Liver (tissue), 9 donors: ENCODE results near the gene CHTF18. TPM values are rescaled to one million over a fixed set of nuclear protein-coding genes. Genes with fewer than 3 reads are reported as not detected.
A peak's percentile ranks its signal among the peaks of the same experiment; 100 is the strongest.

Source experiments
- DNase-seq: peaks from one replicate; pipeline ENCODE4 v3.0.0-alpha.2; 2017; ENCODE audit warnings: low spot score
- H3K27ac ChIP-seq, 2 donors: one replicate each; pipeline ENCODE4 v1.7.0; 2013; ENCODE audit warnings: inconsistent platforms in 2 of 2, low read length in 2 of 2, control low read depth in 1 of 2, low read depth in 1 of 2, mild to moderate bottlenecking in 1 of 2
- H3K27me3 ChIP-seq, 4 donors: one replicate each; pipeline versions ENCODE4 v1.6.1 to v1.7.0; 2013; ENCODE audit warnings: low read length in 3 of 4, inconsistent platforms in 1 of 4, mild to moderate bottlenecking in 1 of 4, moderate library complexity in 1 of 4; ENCODE audit not compliant: control insufficient read depth in 4 of 4, insufficient read depth in 4 of 4
- H3K36me3 ChIP-seq, 4 donors: one replicate each; pipeline versions ENCODE4 v1.6.1 to v1.7.0; 2013; ENCODE audit warnings: low read length in 3 of 4, mild to moderate bottlenecking in 3 of 4, low read depth in 1 of 4, moderate library complexity in 1 of 4; ENCODE audit not compliant: control insufficient read depth in 4 of 4, insufficient read depth in 3 of 4
- H3K4me1 ChIP-seq, 4 donors: one replicate each; pipeline versions ENCODE4 v1.6.1 to v1.7.0; 2013; ENCODE audit warnings: low read length in 3 of 4, mild to moderate bottlenecking in 3 of 4, moderate library complexity in 1 of 4; ENCODE audit not compliant: control insufficient read depth in 4 of 4, insufficient read depth in 4 of 4
- H3K4me3 ChIP-seq, 3 donors: one replicate each; pipeline versions ENCODE4 v1.6.1 to v1.7.0; 2013; ENCODE audit warnings: low read length in 3 of 3, control low read depth in 1 of 3, low read depth in 1 of 3, mild to moderate bottlenecking in 1 of 3
- H3K9ac ChIP-seq, 2 donors: one replicate each; pipeline ENCODE4 v1.7.0; 2013; ENCODE audit warnings: low read length in 2 of 2, mild to moderate bottlenecking in 2 of 2, moderate library complexity in 2 of 2, control low read depth in 1 of 2, low read depth in 1 of 2
- H3K9me3 ChIP-seq, 4 donors: one replicate each; pipeline versions ENCODE4 v1.6.1 to v1.7.0; 2013; ENCODE audit warnings: low read length in 3 of 4; ENCODE audit not compliant: control insufficient read depth in 4 of 4
- EGR1 ChIP-seq, 2 donors: IDR thresholded peaks; 2 replicates each; pipeline ENCODE4 v1.6.1; 2016 to 2018; ENCODE audit warnings: antibody characterized with exemption in 2 of 2, low read depth in 2 of 2
- FOXA2 ChIP-seq: IDR thresholded peaks from 2 replicates; pipeline ENCODE4 v1.6.1; 2016; ENCODE audit warnings: antibody characterized with exemption
- GABPA ChIP-seq, 2 donors: IDR thresholded peaks in 1 of 2; conservative IDR thresholded peaks in 1 of 2; 2 replicates each; pipeline ENCODE4 v1.6.1; 2016; ENCODE audit warnings: antibody characterized with exemption in 2 of 2, mild to moderate bottlenecking in 1 of 2, moderate library complexity in 1 of 2
- HNF4A ChIP-seq, 2 donors: conservative IDR thresholded peaks; 2 replicates each; pipeline ENCODE4 v1.6.1; 2016; ENCODE audit warnings: antibody characterized with exemption in 2 of 2, mild to moderate bottlenecking in 2 of 2
- JUND ChIP-seq, 2 donors: IDR thresholded peaks; 2 replicates each; pipeline ENCODE4 v1.6.1; 2016; ENCODE audit warnings: antibody characterized with exemption in 2 of 2
- NR2F2 ChIP-seq: IDR thresholded peaks from 2 replicates; pipeline ENCODE4 v1.6.1; 2016; ENCODE audit warnings: antibody characterized with exemption
- RAD21 ChIP-seq, 2 donors: IDR thresholded peaks; 2 replicates each; pipeline ENCODE4 v1.6.1; 2016; ENCODE audit warnings: antibody characterized with exemption in 2 of 2, mild to moderate bottlenecking in 2 of 2
- REST ChIP-seq: IDR thresholded peaks from 2 replicates; pipeline ENCODE4 v1.6.1; 2016; ENCODE audit warnings: antibody characterized with exemption, mild to moderate bottlenecking
- RXRA ChIP-seq, 2 donors: IDR thresholded peaks; 2 replicates each; pipeline ENCODE4 v1.6.1; 2017 to 2018; ENCODE audit warnings: antibody characterized with exemption in 2 of 2, mild to moderate bottlenecking in 1 of 2
- TAF1 ChIP-seq: conservative IDR thresholded peaks from 2 replicates; pipeline ENCODE4 v1.6.1; 2016; ENCODE audit warnings: antibody characterized with exemption, mild to moderate bottlenecking
- YY1 ChIP-seq: IDR thresholded peaks from 2 replicates; pipeline ENCODE4 v1.6.1; 2016; ENCODE audit warnings: antibody characterized with exemption, mild to moderate bottlenecking
- ZBTB33 ChIP-seq: IDR thresholded peaks from 2 replicates; pipeline ENCODE4 v1.6.1; 2016; ENCODE audit warnings: antibody characterized with exemption
- WGBS: extraction: QIAGEN DNeasy Blood & Tissue Kit; methylation state at CpG from one replicate; pipeline ENCODE4 v1.1.7; 2013; 5-methylcytosine and 5-hydroxymethylcytosine counted together
- polyA plus RNA-seq, 2 donors: library from polyadenylated mRNA; stranded (reverse) in 1 of 2; unstranded in 1 of 2; fragments of 200-250 nt in 1 of 2; fragments of >200 nt in 1 of 2; fragmentation: Nextera tagmentation in 1 of 2; extraction: Ambion mirVana in 1 of 2; gene quantifications; one replicate each; pipeline versions ENCODE4 v1.2.1 to v1.2.3, GENCODE V29; 2013 to 2015
- total RNA-seq, 2 donors: library from RNA; depleted of rRNA; stranded (reverse); fragments of >200 nt; gene quantifications; one replicate each; pipeline ENCODE4 v1.2.3, GENCODE V29; 2014
- TF ChIP-seq, protein P1 (sequence below): fragments of 150-350 bp; IDR thresholded peaks from 2 replicates; pipeline ENCODE4 v1.5.1; 2017; ENCODE audit warnings: improper control_type of control experiment, low read depth, low read length; ENCODE audit not compliant: missing input control
- donor health status: healthy.
- donor health status: healthy.
- donor health status: healthy.
- donor health status: healthy.
- donor health status: healthy.

CHTF18 gene
- total and polyA plus RNA-seq, 4 donors = 1.7 to 15.6 (median 3.9) TPM

GRCh38 chr16:808085-808386, 19.6 kb downstream of the CHTF18 start:
- Histone ChIP-seq H3K4me3 (peak overlapping the region; percentile 44 to 89 (median 63)), H3K27me3 (peaks cover 0 to under 1% (median 0%) of the 10 kb centered on the region in 4 donors), H3K36me3 (no peaks in the 10 kb centered on the region), H3K27ac (no peak overlapping the region), H3K9me3 (no peaks in the 10 kb centered on the region), H3K4me1 (peaks cover 0 to 10% (median 5%) of the 10 kb centered on the region in 4 donors), H3K9ac (no peak overlapping the region)
- no peak for DNase-seq
- WGBS = 28% methylated on average over 19 of the region's 19 CpGs
- TF ChIP-seq TAF1 = no peak
- no peak for TF ChIP-seq EGR1 (IDR thresholded peaks at IDR 0.05; ENCODE audit: low read depth in 2 of 2)
- TF ChIP-seq JUND (IDR thresholded peaks at IDR 0.05) = no peak
- TF ChIP-seq GABPA (IDR thresholded peaks at IDR 0.05 in 1 of 2, conservative IDR thresholded peaks at IDR 0.05 in 1 of 2) = no peak
- TF ChIP-seq NR2F2 = no peak

- peaks cover 0 to 4% (median under 1%) of the 10 kb centered on the region in 4 donors for H3K4me1 ChIP-seq
- 13% methylated on average over 67 of the region's 67 CpGs for WGBS
- DNase-seq = no peak
- no peak overlapping the region for H3K27ac ChIP-seq
- no peak overlapping the region for H3K4me3 ChIP-seq
- H3K27me3 ChIP-seq = peaks cover 2 to 9% (median 6%) of the 10 kb centered on the region in 4 donors
- H3K9me3 ChIP-seq = no peaks in the 10 kb centered on the region
- H3K36me3 ChIP-seq = no peaks in the 10 kb centered on the region
- no peak for TF ChIP-seq TAF1
- no peak for TF ChIP-seq REST
- no peak for TF ChIP-seq FOXA2
- no peak for TF ChIP-seq RXRA (IDR thresholded peaks at IDR 0.05)
- TF ChIP-seq RAD21 (IDR thresholded peaks at IDR 0.05) = peak in 1 of 2 donors; percentile 70
- no peak for TF ChIP-seq ZBTB33
- TF ChIP-seq YY1 = no peak
- TF ChIP-seq HNF4A (conservative IDR thresholded peaks at IDR 0.05) = no peak
- TF ChIP-seq, protein P1, sequence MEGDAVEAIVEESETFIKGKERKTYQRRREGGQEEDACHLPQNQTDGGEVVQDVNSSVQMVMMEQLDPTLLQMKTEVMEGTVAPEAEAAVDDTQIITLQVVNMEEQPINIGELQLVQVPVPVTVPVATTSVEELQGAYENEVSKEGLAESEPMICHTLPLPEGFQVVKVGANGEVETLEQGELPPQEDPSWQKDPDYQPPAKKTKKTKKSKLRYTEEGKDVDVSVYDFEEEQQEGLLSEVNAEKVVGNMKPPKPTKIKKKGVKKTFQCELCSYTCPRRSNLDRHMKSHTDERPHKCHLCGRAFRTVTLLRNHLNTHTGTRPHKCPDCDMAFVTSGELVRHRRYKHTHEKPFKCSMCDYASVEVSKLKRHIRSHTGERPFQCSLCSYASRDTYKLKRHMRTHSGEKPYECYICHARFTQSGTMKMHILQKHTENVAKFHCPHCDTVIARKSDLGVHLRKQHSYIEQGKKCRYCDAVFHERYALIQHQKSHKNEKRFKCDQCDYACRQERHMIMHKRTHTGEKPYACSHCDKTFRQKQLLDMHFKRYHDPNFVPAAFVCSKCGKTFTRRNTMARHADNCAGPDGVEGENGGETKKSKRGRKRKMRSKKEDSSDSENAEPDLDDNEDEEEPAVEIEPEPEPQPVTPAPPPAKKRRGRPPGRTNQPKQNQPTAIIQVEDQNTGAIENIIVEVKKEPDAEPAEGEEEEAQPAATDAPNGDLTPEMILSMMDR = peak; percentile 24
- no peak overlapping the region for H3K9ac ChIP-seq
These were observed 24.9 kb downstream of the CHTF18 start for GRCh38 chr16:813204-813915.
